ENCODE measurements around the gene CDKL1.

The CDKL1 gene

DNA sequence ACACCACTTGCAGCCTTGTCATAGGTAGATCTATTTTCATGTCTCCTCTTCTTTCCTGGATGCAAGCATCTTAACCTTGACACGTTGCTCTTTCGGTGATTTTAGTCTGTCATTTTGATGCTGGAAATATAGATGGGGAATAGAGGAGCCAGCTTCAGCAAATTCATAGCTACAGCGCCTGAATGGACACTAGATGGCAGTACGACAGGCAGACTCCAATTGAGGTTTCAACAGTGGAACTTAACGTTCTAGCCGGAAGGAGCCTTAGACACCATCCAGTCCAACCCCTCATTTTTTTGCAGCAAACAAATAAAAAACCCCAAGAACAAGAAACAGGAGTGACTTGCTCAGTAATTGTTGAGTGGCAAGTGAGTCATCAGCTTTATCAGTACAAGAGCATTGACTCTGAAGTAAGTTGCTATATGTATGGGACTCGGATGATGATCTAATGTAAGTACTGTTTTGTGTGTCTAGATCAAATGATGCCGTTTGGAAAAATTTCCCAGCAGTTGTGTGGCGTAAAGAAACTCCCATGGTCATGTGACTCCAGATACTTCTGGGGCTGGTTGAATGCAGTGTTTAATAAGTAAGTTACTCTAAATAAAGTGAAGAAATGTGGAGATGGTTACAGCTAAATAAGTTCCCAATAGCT, 75.5 kb downstream of the CDKL1 start (continued):
- TF ChIP-seq ZEB2 (tag by site-specific recombination; IDR thresholded peaks at IDR 0.05) (peak; percentile 93), ZNF184 (tag by site-specific recombination; IDR thresholded peaks at IDR 0.05) (no peak), MEIS1 (CRISPR knock-in tag; IDR thresholded peaks at IDR 0.05; ENCODE audit: borderline replicate concordance) (no peak), REPIN1 (tag by site-specific recombination; IDR thresholded peaks at IDR 0.05; ENCODE audit: low read depth) (no peak), ZNF221 (tag by site-specific recombination; IDR thresholded peaks at IDR 0.05; ENCODE audit: borderline replicate concordance) (no peak), ZNF529 (tag by site-specific recombination; IDR thresholded peaks at IDR 0.05; ENCODE audit: insufficient replicate concordance) (no peak), ZNF248 (tag by site-specific recombination; IDR thresholded peaks at IDR 0.05) (no peak), ZNF324 (tag by site-specific recombination; IDR thresholded peaks at IDR 0.05) (no peak), MYNN (tag by site-specific recombination; IDR thresholded peaks at IDR 0.05; ENCODE audit: borderline replicate concordance) (no peak), ZNF211 (tag by site-specific recombination; IDR thresholded peaks at IDR 0.05; ENCODE audit: low read depth) (no peak), ZNF501 (tag by site-specific recombination; IDR thresholded peaks at IDR 0.05) (peak; percentile 31; the same call in 1 of the 2 replicates), ZNF391 (tag by site-specific recombination; IDR thresholded peaks at IDR 0.05; ENCODE audit: borderline replicate concordance, low read depth) (no peak; the same call in 1 of the 2 replicates), ZNF76 (tag by site-specific recombination; IDR thresholded peaks at IDR 0.05; ENCODE audit: borderline replicate concordance, low read depth) (0 out of 2 replicates have a peak, but pooled peaks have one; percentile 33), ZBTB17 (tag by site-specific recombination; IDR thresholded peaks at IDR 0.05) (peak; percentile 84), ZNF169 (tag by site-specific recombination; IDR thresholded peaks at IDR 0.05) (no peak), SETDB1 (IDR thresholded peaks at IDR 0.05; ENCODE audit: insufficient read length, low read length) (no peak), ZNF621 (tag by site-specific recombination; IDR thresholded peaks at IDR 0.05) (no peak), ZNF747 (tag by site-specific recombination; IDR thresholded peaks at IDR 0.05) (no peak), ZNF768 (tag by site-specific recombination; IDR thresholded peaks at IDR 0.05) (no peak), ZNF202 (tag by site-specific recombination; IDR thresholded peaks at IDR 0.05; ENCODE audit: borderline replicate concordance) (no peak)
- TF ChIP-seq, protein P1, sequence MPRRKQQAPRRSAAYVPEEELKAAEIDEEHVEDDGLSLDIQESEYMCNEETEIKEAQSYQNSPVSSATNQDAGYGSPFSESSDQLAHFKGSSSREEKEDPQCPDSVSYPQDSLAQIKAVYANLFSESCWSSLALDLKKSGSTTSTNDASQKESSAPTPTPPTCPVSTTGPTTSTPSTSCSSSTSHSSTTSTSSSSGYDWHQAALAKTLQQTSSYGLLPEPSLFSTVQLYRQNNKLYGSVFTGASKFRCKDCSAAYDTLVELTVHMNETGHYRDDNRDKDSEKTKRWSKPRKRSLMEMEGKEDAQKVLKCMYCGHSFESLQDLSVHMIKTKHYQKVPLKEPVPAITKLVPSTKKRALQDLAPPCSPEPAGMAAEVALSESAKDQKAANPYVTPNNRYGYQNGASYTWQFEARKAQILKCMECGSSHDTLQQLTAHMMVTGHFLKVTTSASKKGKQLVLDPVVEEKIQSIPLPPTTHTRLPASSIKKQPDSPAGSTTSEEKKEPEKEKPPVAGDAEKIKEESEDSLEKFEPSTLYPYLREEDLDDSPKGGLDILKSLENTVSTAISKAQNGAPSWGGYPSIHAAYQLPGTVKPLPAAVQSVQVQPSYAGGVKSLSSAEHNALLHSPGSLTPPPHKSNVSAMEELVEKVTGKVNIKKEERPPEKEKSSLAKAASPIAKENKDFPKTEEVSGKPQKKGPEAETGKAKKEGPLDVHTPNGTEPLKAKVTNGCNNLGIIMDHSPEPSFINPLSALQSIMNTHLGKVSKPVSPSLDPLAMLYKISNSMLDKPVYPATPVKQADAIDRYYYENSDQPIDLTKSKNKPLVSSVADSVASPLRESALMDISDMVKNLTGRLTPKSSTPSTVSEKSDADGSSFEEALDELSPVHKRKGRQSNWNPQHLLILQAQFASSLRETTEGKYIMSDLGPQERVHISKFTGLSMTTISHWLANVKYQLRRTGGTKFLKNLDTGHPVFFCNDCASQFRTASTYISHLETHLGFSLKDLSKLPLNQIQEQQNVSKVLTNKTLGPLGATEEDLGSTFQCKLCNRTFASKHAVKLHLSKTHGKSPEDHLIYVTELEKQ (tag by site-specific recombination; IDR thresholded peaks at IDR 0.05; ENCODE audit: borderline replicate concordance): peak; percentile 61; the same call in 1 of the 2 replicates
- TF ChIP-seq, protein P2, sequence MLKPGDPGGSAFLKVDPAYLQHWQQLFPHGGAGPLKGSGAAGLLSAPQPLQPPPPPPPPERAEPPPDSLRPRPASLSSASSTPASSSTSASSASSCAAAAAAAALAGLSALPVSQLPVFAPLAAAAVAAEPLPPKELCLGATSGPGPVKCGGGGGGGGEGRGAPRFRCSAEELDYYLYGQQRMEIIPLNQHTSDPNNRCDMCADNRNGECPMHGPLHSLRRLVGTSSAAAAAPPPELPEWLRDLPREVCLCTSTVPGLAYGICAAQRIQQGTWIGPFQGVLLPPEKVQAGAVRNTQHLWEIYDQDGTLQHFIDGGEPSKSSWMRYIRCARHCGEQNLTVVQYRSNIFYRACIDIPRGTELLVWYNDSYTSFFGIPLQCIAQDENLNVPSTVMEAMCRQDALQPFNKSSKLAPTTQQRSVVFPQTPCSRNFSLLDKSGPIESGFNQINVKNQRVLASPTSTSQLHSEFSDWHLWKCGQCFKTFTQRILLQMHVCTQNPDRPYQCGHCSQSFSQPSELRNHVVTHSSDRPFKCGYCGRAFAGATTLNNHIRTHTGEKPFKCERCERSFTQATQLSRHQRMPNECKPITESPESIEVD (tag by site-specific recombination; IDR thresholded peaks at IDR 0.05): peak; percentile 74
- TF ChIP-seq, protein P3, sequence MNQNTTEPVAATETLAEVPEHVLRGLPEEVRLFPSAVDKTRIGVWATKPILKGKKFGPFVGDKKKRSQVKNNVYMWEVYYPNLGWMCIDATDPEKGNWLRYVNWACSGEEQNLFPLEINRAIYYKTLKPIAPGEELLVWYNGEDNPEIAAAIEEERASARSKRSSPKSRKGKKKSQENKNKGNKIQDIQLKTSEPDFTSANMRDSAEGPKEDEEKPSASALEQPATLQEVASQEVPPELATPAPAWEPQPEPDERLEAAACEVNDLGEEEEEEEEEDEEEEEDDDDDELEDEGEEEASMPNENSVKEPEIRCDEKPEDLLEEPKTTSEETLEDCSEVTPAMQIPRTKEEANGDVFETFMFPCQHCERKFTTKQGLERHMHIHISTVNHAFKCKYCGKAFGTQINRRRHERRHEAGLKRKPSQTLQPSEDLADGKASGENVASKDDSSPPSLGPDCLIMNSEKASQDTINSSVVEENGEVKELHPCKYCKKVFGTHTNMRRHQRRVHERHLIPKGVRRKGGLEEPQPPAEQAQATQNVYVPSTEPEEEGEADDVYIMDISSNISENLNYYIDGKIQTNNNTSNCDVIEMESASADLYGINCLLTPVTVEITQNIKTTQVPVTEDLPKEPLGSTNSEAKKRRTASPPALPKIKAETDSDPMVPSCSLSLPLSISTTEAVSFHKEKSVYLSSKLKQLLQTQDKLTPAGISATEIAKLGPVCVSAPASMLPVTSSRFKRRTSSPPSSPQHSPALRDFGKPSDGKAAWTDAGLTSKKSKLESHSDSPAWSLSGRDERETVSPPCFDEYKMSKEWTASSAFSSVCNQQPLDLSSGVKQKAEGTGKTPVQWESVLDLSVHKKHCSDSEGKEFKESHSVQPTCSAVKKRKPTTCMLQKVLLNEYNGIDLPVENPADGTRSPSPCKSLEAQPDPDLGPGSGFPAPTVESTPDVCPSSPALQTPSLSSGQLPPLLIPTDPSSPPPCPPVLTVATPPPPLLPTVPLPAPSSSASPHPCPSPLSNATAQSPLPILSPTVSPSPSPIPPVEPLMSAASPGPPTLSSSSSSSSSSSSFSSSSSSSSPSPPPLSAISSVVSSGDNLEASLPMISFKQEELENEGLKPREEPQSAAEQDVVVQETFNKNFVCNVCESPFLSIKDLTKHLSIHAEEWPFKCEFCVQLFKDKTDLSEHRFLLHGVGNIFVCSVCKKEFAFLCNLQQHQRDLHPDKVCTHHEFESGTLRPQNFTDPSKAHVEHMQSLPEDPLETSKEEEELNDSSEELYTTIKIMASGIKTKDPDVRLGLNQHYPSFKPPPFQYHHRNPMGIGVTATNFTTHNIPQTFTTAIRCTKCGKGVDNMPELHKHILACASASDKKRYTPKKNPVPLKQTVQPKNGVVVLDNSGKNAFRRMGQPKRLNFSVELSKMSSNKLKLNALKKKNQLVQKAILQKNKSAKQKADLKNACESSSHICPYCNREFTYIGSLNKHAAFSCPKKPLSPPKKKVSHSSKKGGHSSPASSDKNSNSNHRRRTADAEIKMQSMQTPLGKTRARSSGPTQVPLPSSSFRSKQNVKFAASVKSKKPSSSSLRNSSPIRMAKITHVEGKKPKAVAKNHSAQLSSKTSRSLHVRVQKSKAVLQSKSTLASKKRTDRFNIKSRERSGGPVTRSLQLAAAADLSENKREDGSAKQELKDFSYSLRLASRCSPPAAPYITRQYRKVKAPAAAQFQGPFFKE (tag by site-specific recombination; IDR thresholded peaks at IDR 0.05; ENCODE audit: borderline replicate concordance): no peak
- TF ChIP-seq, protein P4, sequence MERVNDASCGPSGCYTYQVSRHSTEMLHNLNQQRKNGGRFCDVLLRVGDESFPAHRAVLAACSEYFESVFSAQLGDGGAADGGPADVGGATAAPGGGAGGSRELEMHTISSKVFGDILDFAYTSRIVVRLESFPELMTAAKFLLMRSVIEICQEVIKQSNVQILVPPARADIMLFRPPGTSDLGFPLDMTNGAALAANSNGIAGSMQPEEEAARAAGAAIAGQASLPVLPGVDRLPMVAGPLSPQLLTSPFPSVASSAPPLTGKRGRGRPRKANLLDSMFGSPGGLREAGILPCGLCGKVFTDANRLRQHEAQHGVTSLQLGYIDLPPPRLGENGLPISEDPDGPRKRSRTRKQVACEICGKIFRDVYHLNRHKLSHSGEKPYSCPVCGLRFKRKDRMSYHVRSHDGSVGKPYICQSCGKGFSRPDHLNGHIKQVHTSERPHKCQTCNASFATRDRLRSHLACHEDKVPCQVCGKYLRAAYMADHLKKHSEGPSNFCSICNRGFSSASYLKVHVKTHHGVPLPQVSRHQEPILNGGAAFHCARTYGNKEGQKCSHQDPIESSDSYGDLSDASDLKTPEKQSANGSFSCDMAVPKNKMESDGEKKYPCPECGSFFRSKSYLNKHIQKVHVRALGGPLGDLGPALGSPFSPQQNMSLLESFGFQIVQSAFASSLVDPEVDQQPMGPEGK (tag by site-specific recombination; IDR thresholded peaks at IDR 0.05): peak; percentile 47; the same call in 1 of the 2 replicates
- TF ChIP-seq, protein P5, sequence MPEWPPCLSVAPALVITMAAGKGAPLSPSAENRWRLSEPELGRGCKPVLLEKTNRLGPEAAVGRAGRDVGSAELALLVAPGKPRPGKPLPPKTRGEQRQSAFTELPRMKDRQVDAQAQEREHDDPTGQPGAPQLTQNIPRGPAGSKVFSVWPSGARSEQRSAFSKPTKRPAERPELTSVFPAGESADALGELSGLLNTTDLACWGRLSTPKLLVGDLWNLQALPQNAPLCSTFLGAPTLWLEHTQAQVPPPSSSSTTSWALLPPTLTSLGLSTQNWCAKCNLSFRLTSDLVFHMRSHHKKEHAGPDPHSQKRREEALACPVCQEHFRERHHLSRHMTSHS (tag by site-specific recombination; IDR thresholded peaks at IDR 0.05): no peak

Measured in HEK293 (cell line).